GM12878 (cell line): ENCODE results near the gene ANKRD1. TPM values are rescaled to one million over a fixed set of nuclear protein-coding genes. Genes with fewer than 3 reads are reported as not detected.

Experiments used
- ATAC-seq: fragments of 200-7000 bp; cut with Tn5 transposase; 3 replicates; pipeline ENCODE4 v1.9.1; 2020; ENCODE audit warnings: mild to moderate bottlenecking, moderate library complexity
- BruUV-seq: library from RNA; stranded (reverse); fragments of 400-500 nt; replicated peaks from 2 replicates; lab custom pipeline; 2021; lab: Mats Ljungman, UMichigan
- CTCF ChIA-PET: fragments of 300-600 bp; sonication (Branson Sonifier 250); formaldehyde crosslinking; extraction: SDS; loops from one replicate; lab custom pipeline; 2021; ENCODE audit warnings: inconsistent platforms; lab: Yijun Ruan, JAX
- POLR2A ChIA-PET: fragments of 350-600 bp; formaldehyde crosslinking; extraction: SDS; loops from one replicate; lab custom pipeline; 2021; ENCODE audit warnings: inconsistent platforms; lab: Charles Lee
- RAD21 ChIA-PET: fragments of 300-600 bp; sonication (Branson Sonifier 250); formaldehyde crosslinking; loops from one replicate; lab custom pipeline; 2023; ENCODE audit warnings: antibody characterized with exemption; ENCODE audit not compliant: unreplicated experiment; lab: Charles Lee
- SMC1A ChIA-PET: fragments of 300-600 bp; sonication (Branson Sonifier 250); formaldehyde crosslinking; loops from one replicate; lab custom pipeline; 2023; ENCODE audit not compliant: unreplicated experiment, uncharacterized antibody; lab: Charles Lee
- DNase-seq: peaks from one replicate; pipeline ENCODE4 v3.0.0-alpha.2; 2011; ENCODE audit warnings: low read depth, low spot score
- FAIRE-seq: peaks from 3 replicates; lab custom pipeline; 2011; peaks lifted over from hg19 to GRCh38; lab: Jason Lieb, UNC
- H2AFZ ChIP-seq: 2 replicates; pipeline ENCODE4 v1.6.0; 2011; ENCODE audit warnings: low read depth, low read length, control low read depth; ENCODE audit not compliant: control insufficient read depth
- H3K27ac ChIP-seq: 2 replicates; pipeline ENCODE4 v1.5.1; 2011; ENCODE audit warnings: control low read depth; ENCODE audit not compliant: control insufficient read depth, insufficient read depth
- H3K27me3 ChIP-seq, 2 experiments: replicated peaks in 1 of 2; 2 replicates each; pipeline versions ENCODE4 v1.6.0 to v1.6.1; 2011; ENCODE audit warnings: low read length in 1 of 2; ENCODE audit not compliant: control insufficient read depth in 2 of 2, insufficient read depth in 2 of 2
- H3K36me3 ChIP-seq, 2 experiments: 2 replicates each; pipeline ENCODE4 v1.5.1; 2011; ENCODE audit warnings: low read length in 1 of 2; ENCODE audit not compliant: control insufficient read depth in 2 of 2, insufficient read depth in 2 of 2
- H3K4me1 ChIP-seq: 2 replicates; pipeline ENCODE4 v1.6.1; 2011; ENCODE audit warnings: mild to moderate bottlenecking, low read length, moderate library complexity, mixed read lengths; ENCODE audit not compliant: control insufficient read depth, insufficient read depth
- H3K4me2 ChIP-seq: 2 replicates; pipeline ENCODE4 v1.6.0; 2011; ENCODE audit warnings: control low read depth; ENCODE audit not compliant: control insufficient read depth, insufficient read depth
- H3K4me3 ChIP-seq: fragments of 200-600 bp; sonication (generic); 2 replicates; pipeline ENCODE4 v1.5.1; 2016
- H3K79me2 ChIP-seq: 2 replicates; pipeline ENCODE4 v1.6.0; 2011; ENCODE audit warnings: low read length; ENCODE audit not compliant: control insufficient read depth, insufficient read depth
- H3K9ac ChIP-seq: 2 replicates; pipeline ENCODE4 v1.8.0; 2011; ENCODE audit warnings: low read length, control low read depth, mixed read lengths; ENCODE audit not compliant: control insufficient read depth, insufficient read depth
- H3K9me3 ChIP-seq: replicated peaks from 3 replicates; pipeline ENCODE4 v1.5.1; 2011; ENCODE audit warnings: mild to moderate bottlenecking, low read length; ENCODE audit not compliant: control insufficient read depth, insufficient read depth
- H4K20me1 ChIP-seq: 2 replicates; pipeline ENCODE4 v1.6.0; 2011; ENCODE audit not compliant: control insufficient read depth, insufficient read depth
- CTCF ChIP-seq, 3 experiments: IDR thresholded peaks in 2 of 3; conservative IDR thresholded peaks in 1 of 3; 2 replicates each; pipeline ENCODE4 v1.5.1; 2011; ENCODE audit warnings: low read depth in 3 of 3, low read length in 3 of 3, mild to moderate bottlenecking in 3 of 3, control low read depth in 2 of 3, moderate library complexity in 2 of 3, inconsistent platforms in 1 of 3, mixed read lengths in 1 of 3; ENCODE audit not compliant: control insufficient read depth in 2 of 3, insufficient read depth in 1 of 3; ENCODE audit errors: extremely low read depth in 1 of 3
- MXI1 ChIP-seq: fragments of 150-350 bp; IDR thresholded peaks from 2 replicates; pipeline ENCODE4 v1.6.1; 2011; ENCODE audit warnings: low read depth, mild to moderate bottlenecking, inconsistent platforms, low read length, improper control_type of control experiment
- NFYB ChIP-seq: IDR thresholded peaks from 2 replicates; pipeline ENCODE4 v1.6.1; 2011; ENCODE audit warnings: low read depth, mild to moderate bottlenecking, low read length, improper control_type of control experiment, moderate library complexity; ENCODE audit not compliant: insufficient read depth
- TBL1XR1 ChIP-seq: IDR thresholded peaks from 2 replicates; pipeline ENCODE4 v1.6.1; 2012; ENCODE audit warnings: low read depth, low read length, improper control_type of control experiment
- YBX1 ChIP-seq: fragments of 450-650 bp; IDR thresholded peaks from 2 replicates; pipeline ENCODE4 v1.6.1; 2016; ENCODE audit warnings: antibody characterized with exemption
- ZNF274 ChIP-seq: IDR thresholded peaks from one replicate; pipeline ENCODE4 v1.8.0; 2011; ENCODE audit not compliant: insufficient read length, insufficient read depth
- WGBS: methylation state at CpG from one replicate; pipeline ENCODE4 v1.1.6; 2016; ENCODE audit warnings: low lambda C conversion rate; ENCODE audit not compliant: insufficient replicate concordance, insufficient coverage; ENCODE audit errors: missing lambda C conversion rate; 5-methylcytosine and 5-hydroxymethylcytosine counted together
- in situ Hi-C: fragments of 300-500 bp; cut with MboI; formaldehyde crosslinking; loops from 9 replicates; pipeline ENCODE4 v1.14.3; 2018; ENCODE audit warnings: mixed read lengths
- intact Hi-C: fragments of 100-400 bp; cut with micrococcal nuclease; formaldehyde crosslinking; loops from one replicate; pipeline ENCODE4 v1.14.2; 2022; ENCODE audit not compliant: unreplicated experiment
- polyA plus RNA-seq, 11 experiments: library from polyadenylated mRNA; depleted of rRNA in 4 of 11; unstranded in 6 of 11; stranded (reverse) in 5 of 11; fragments of >200 nt; fragmentation: Nextera tagmentation in 4 of 11; fragmentation: Illumina TruSeq in 1 of 11; extraction: Ambion mirVana in 4 of 11; extraction: Trizol in 1 of 11; gene quantifications; 1 replicate in 1 of 11; 2 replicates in 10 of 11; pipeline versions ENCODE4 v1.2.1 to v1.2.3, GENCODE V29; 2011 to 2016; ENCODE audit warnings: inconsistent platforms in 2 of 11, missing spikeins in 2 of 11, low read depth in 1 of 11
- total RNA-seq, 4 experiments: library from RNA; depleted of rRNA in 3 of 4; stranded (reverse); fragments of >200 nt in 3 of 4; fragmentation: Illumina TruSeq in 1 of 4; extraction: Trizol in 1 of 4; gene quantifications; 2 replicates each; pipeline versions ENCODE4 v1.2.1 to v1.2.3, GENCODE V29; 2013 to 2021

ANKRD1 gene
- total and polyA plus RNA-seq, 10 of the 15 experiments (the other 5 are each of a cell fraction or from before 2014, with no cell fraction given) = not detected

- 0 out of 2 replicates have a peak, but pooled peaks cover 7% of the 10 kb centered on the region for H3K4me1 ChIP-seq
- in situ Hi-C loops = loop anchor here (25.0 kb wide), 1 partner anchor 1033 kb away; the partner anchor contains the start of genes BTAF1 and FGFBP3
- H2AFZ ChIP-seq = no peak overlapping the region
- no peak overlapping the region for H3K27ac ChIP-seq
- DNase-seq (no peak), FAIRE-seq (no peak), ATAC-seq (no peak)
- RAD21 ChIA-PET = interaction anchor here (0.7 to 2.5 kb wide), 5 partner anchors 33 to 372 kb away, joined by 3 to 7 read pairs (median 4); no protein-coding TSS in a partner anchor
- 52% methylated on average over 2 of the region's 2 CpGs for WGBS
- intact Hi-C loops = no loop called here
- H3K27me3 ChIP-seq = no peaks in the 10 kb centered on the region
- POLR2A ChIA-PET = no interaction called here
- no peaks in the 10 kb centered on the region for H4K20me1 ChIP-seq
- no peak overlapping the region for H3K4me2 ChIP-seq
- H3K79me2 ChIP-seq = peaks cover under 1% of the 10 kb centered on the region; the same call in 1 of the 2 replicates
- no peak for TF ChIP-seq TBL1XR1
- TF ChIP-seq ZNF274 = no peak
- TF ChIP-seq CTCF (IDR thresholded peaks at IDR 0.05 in 2 of 3, conservative IDR thresholded peaks at IDR 0.05 in 1 of 3; ENCODE audit: control insufficient read depth in 2 of 3, extremely low read depth in 1 of 3, insufficient read depth in 1 of 3, low read depth in 3 of 3, low read length in 3 of 3) = no peak
- no peak for TF ChIP-seq NFYB
- no peak for TF ChIP-seq MXI1
- TF ChIP-seq YBX1 = no peak
- no TSS peak for BruUV-seq
- no peak overlapping the region for H3K9ac ChIP-seq
- CTCF ChIA-PET = interaction anchor here (0.6 to 2.2 kb wide), 30 partner anchors 8 to 1555 kb away, joined by 3 to 29 read pairs (median 4); partner anchors contain the start of gene RPP30
- SMC1A ChIA-PET = interaction anchor here (0.5 to 5.1 kb wide), 18 partner anchors 7 to 1400 kb away, joined by 3 to 30 read pairs (median 3); partner anchors contain the start of gene RPP30
- no peak overlapping the region for H3K4me3 ChIP-seq
- peaks cover 1 to 15% of the 10 kb centered on the region in 2 experiments for H3K36me3 ChIP-seq
- no peaks in the 10 kb centered on the region for H3K9me3 ChIP-seq
Observed at GRCh38 chr10:90879062-90879461, 41.8 kb downstream of the ANKRD1 start.
